Adrenal gland (tissue), 19 donors: Measurements from ENCODE around the gene KHDRBS1. TPM values are rescaled to one million over a fixed set of nuclear protein-coding genes. Genes with fewer than 3 reads are reported as not detected.

Experiments
- DNase-seq, 7 donors: peaks; one replicate each; pipeline ENCODE4 v3.0.0-alpha.2; 2019 to 2020
- H3K27ac ChIP-seq, 5 donors: fragments of 200-600 bp; sonication (generic) in 4 of 5; 1 replicate in 3 of 5; 2 replicates in 2 of 5; pipeline versions ENCODE4 v1.5.1 to v1.8.0; 2016 to 2020; ENCODE audit warnings: mild to moderate bottlenecking in 1 of 5
- H3K27me3 ChIP-seq: fragments of 200-600 bp; 2 replicates; pipeline ENCODE4 v1.8.0; 2021
- H3K36me3 ChIP-seq, 2 donors: fragments of 200-600 bp; replicated peaks in 1 of 2; 1 replicate in 1 of 2; 2 replicates in 1 of 2; pipeline versions ENCODE4 v1.5.1 to v1.8.0; 2018 to 2022
- H3K4me1 ChIP-seq, 2 donors: fragments of 200-600 bp; replicated peaks in 1 of 2; 1 replicate in 1 of 2; 2 replicates in 1 of 2; pipeline versions ENCODE4 v1.5.1 to v1.8.0; 2018 to 2021
- H3K4me3 ChIP-seq, 4 donors: fragments of 200-600 bp; sonication (generic) in 3 of 4; one replicate each; pipeline ENCODE4 v1.5.1; 2016 to 2018
- H3K9me3 ChIP-seq, 3 donors: fragments of 200-600 bp; sonication (generic) in 1 of 3; replicated peaks in 1 of 3; 1 replicate in 2 of 3; 2 replicates in 1 of 3; pipeline versions ENCODE4 v1.5.1 to v1.8.0; 2016 to 2021
- POLR2A ChIP-seq, 2 donors: fragments of 450-650 bp; IDR thresholded peaks; one replicate each; pipeline ENCODE4 v1.6.1; 2017; ENCODE audit warnings: antibody characterized with exemption in 2 of 2, mild to moderate bottlenecking in 2 of 2, moderate library complexity in 1 of 2
- WGBS, 4 donors: extraction: QIAGEN DNeasy Blood & Tissue Kit in 2 of 4; methylation state at CpG; one replicate each; pipeline versions ENCODE4 v1.1.5 to v1.1.7; 2013 to 2017; 5-methylcytosine and 5-hydroxymethylcytosine counted together
- intact Hi-C, 2 donors: fragments of 100-400 bp; cut with DNase I; formaldehyde crosslinking; loops; one replicate each; pipeline versions ENCODE4 v1.14.1 to v1.15.0; 2022 to 2023
- long read RNA-seq, 10 donors: library from polyadenylated mRNA in 3 of 10; unstranded in 2 of 10; stranded (forward) in 1 of 10; transcript quantifications; one replicate each; pipeline ENCODE4 v2.0.0 and lab custom pipeline, GENCODE V29; 2021 to 2026
- polyA plus RNA-seq, 3 donors: library from polyadenylated mRNA; stranded (reverse); fragments of 200-250 nt in 2 of 3; fragments of 350-450 nt in 1 of 3; fragmentation: Illumina TruSeq in 1 of 3; extraction: RNeasy Lipid Tissue Mini Kit (QIAGEN cat#74804) in 1 of 3; gene quantifications; one replicate each; pipeline ENCODE4 v1.2.3, GENCODE V29; 2013 to 2014
- total RNA-seq, 9 donors: library from RNA; depleted of rRNA in 4 of 9; stranded (reverse); fragments of >200 nt in 4 of 9; fragments of 120-200 nt in 1 of 9; fragmentation: NEBNext Ultra II Directional in 1 of 9; extraction: Animal tissue kit (Norgen Biotek cat#: 25700) in 1 of 9; gene quantifications; one replicate each; pipeline versions ENCODE4 v1.1.0 to v1.2.4, GENCODE V29; 2013 to 2023
- TF ChIP-seq, protein P1 (sequence below), 6 experiments: fragments of 450-650 bp in 4 of 6; fragments of 200-600 bp in 2 of 6; sonication (generic) in 1 of 6; IDR thresholded peaks; 1 replicate in 5 of 6; 2 replicates in 1 of 6; pipeline versions ENCODE4 v1.5.1 to v1.8.0; 2016 to 2021; ENCODE audit warnings: antibody characterized with exemption in 6 of 6, mild to moderate bottlenecking in 2 of 6, moderate library complexity in 1 of 6
- donor health status: healthy with polysubstance abuse.
- donor health status: Bipolar disorder and iron deficiency.
- donor health status: DM: yes; HTN: yes; CAD: no.
- donor health status: DM: no; HTN: no; CAD: no.
- donor health status: DM: no; HTN: no; CAD: no.
- donor health status: DM: yes; HTN: yes; CAD: no.

The KHDRBS1 gene, protein sequence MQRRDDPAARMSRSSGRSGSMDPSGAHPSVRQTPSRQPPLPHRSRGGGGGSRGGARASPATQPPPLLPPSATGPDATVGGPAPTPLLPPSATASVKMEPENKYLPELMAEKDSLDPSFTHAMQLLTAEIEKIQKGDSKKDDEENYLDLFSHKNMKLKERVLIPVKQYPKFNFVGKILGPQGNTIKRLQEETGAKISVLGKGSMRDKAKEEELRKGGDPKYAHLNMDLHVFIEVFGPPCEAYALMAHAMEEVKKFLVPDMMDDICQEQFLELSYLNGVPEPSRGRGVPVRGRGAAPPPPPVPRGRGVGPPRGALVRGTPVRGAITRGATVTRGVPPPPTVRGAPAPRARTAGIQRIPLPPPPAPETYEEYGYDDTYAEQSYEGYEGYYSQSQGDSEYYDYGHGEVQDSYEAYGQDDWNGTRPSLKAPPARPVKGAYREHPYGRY
- 100 to 1,000 TPM in 1 of 9 donors, 10 to 100 TPM in 8; 50.1 to 108 (median 77.1) TPM for total RNA-seq
- 10 to 100 TPM; 37.3 to 88.2 (median 43.7) TPM for polyA plus RNA-seq
- long read RNA-seq, donor 1, transcript KHDRBS1-202 (9 exons, 2,757 nt) = major isoform, 32 of 32 reads
- long read RNA-seq, donor 1, partial matches to known transcripts = 0 of 32 reads
- long read RNA-seq, donor 1, other reads (novel, unspliced or antisense) = 0 of 32 reads
- long read RNA-seq, donor 2, transcript KHDRBS1-202 (9 exons, 2,757 nt) = major isoform, 24 of 25 reads
- long read RNA-seq, donor 2, partial matches to known transcripts = 0 of 25 reads
- long read RNA-seq, donor 2, other reads (novel, unspliced or antisense) = 0 of 25 reads
- long read RNA-seq, donor 3, transcript KHDRBS1-202 (9 exons, 2,757 nt) = major isoform, 15 of 15 reads
- long read RNA-seq, donor 3, partial matches to known transcripts = 0 of 15 reads
- long read RNA-seq, donor 3, other reads (novel, unspliced or antisense) = 0 of 15 reads
- long read RNA-seq, donor 4, partial matches to known transcripts = 9 of 11 reads
- long read RNA-seq, donor 4, other reads (novel, unspliced or antisense) = 0 of 11 reads
- long read RNA-seq, donor 5, transcript KHDRBS1-203 (11 exons, 1,989 nt) = minor isoform, 5 of 219 reads
- long read RNA-seq, donor 5, transcript KHDRBS1-204 (8 exons, 1,215 nt) = minor isoform, 10 of 219 reads
- long read RNA-seq, donor 5, transcript KHDRBS1-202 (9 exons, 2,757 nt) = major isoform, 187 of 219 reads
- long read RNA-seq, donor 5, partial matches to known transcripts = 14 of 219 reads
- long read RNA-seq, donor 5, other reads (novel, unspliced or antisense) = 3 of 219 reads
- long read RNA-seq, donor 6, partial matches to known transcripts = 8 of 15 reads
- long read RNA-seq, donor 6, other reads (novel, unspliced or antisense) = 5 of 15 reads
- long read RNA-seq, donor 7, transcript KHDRBS1-202 (9 exons, 2,757 nt) = major isoform, 11 of 11 reads
- long read RNA-seq, donor 7, partial matches to known transcripts = 0 of 11 reads
- long read RNA-seq, donor 7, other reads (novel, unspliced or antisense) = 0 of 11 reads
- long read RNA-seq, donor 8, transcript KHDRBS1-202 (9 exons, 2,757 nt) = major isoform, 44 of 47 reads
- long read RNA-seq, donor 8, partial matches to known transcripts = 0 of 47 reads
- long read RNA-seq, donor 8, other reads (novel, unspliced or antisense) = 0 of 47 reads
- long read RNA-seq, donor 9, transcript KHDRBS1-202 (9 exons, 2,757 nt) = major isoform, 16 of 17 reads
- long read RNA-seq, donor 9, partial matches to known transcripts = 0 of 17 reads
- long read RNA-seq, donor 9, other reads (novel, unspliced or antisense) = 0 of 17 reads
- long read RNA-seq, donor 10, transcript KHDRBS1-202 (9 exons, 2,757 nt) = major isoform, 18 of 19 reads
- long read RNA-seq, donor 10, partial matches to known transcripts = 0 of 19 reads
- long read RNA-seq, donor 10, other reads (novel, unspliced or antisense) = 0 of 19 reads

DNA sequence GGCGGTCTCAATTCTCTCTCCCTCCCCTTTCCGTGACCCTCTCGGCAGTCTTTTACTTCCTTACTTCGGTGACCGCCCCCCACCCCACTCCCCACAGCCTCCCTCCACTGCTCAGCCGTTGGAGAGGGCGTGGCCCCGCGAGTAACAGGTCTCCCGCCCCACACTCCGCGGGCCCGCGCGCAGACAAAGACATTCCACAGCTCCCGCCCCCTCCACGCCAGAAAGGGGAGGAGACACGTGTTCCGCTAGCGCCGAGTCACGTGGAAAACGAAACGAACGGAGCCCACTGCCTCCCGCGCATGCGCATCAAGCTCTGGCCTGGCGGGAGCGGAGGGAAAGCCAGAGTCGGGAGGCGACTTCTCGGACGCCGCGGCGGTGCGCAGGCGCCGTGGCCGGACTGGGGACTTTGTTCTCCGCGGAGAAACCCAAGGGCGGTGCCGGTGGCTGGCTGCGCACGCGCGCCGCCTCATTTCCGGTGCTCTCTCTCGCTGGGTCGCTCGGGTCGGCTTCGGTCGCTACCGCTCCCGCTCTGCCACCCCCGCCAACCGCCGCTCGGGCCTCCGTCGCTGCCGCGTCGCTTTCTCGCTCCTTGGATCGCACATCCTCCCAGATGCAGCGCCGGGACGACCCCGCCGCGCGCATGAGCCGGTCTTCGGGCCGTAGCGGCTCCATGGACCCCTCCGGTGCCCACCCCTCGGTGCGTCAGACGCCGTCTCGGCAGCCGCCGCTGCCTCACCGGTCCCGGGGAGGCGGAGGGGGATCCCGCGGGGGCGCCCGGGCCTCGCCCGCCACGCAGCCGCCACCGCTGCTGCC, at the start of gene KHDRBS1:
TSS of gene KHDRBS1 (plus strand) at position 483 of the 813 bp plus-strand sequence. CDS start at position 611, 128 bp downstream.
- 0 to 2% (median 0%) methylated on average over 22 to 100 of the region's 101 CpGs for WGBS, 4 donors
- peak within 1 kb of the TSS; percentile 98 to 99 (median 99) for H3K27ac ChIP-seq
- no peaks in the 10 kb centered on the region for H3K36me3 ChIP-seq
- DNase-seq = peak; percentile 98 to 99 (median 99)
- no peaks in the 10 kb centered on the region for H3K9me3 ChIP-seq
- intact Hi-C loops = no loop called here
- H3K4me1 ChIP-seq = peaks cover 18 to 32% of the 10 kb centered on the region in 2 donors
- H3K27me3 ChIP-seq = no peaks in the 10 kb centered on the region
- peak within 1 kb of the TSS; percentile 47 to 96 (median 76) for H3K4me3 ChIP-seq
- peak; percentile 70 to 88 for TF ChIP-seq POLR2A (IDR thresholded peaks at IDR 0.05)
- TF ChIP-seq, protein P1, sequence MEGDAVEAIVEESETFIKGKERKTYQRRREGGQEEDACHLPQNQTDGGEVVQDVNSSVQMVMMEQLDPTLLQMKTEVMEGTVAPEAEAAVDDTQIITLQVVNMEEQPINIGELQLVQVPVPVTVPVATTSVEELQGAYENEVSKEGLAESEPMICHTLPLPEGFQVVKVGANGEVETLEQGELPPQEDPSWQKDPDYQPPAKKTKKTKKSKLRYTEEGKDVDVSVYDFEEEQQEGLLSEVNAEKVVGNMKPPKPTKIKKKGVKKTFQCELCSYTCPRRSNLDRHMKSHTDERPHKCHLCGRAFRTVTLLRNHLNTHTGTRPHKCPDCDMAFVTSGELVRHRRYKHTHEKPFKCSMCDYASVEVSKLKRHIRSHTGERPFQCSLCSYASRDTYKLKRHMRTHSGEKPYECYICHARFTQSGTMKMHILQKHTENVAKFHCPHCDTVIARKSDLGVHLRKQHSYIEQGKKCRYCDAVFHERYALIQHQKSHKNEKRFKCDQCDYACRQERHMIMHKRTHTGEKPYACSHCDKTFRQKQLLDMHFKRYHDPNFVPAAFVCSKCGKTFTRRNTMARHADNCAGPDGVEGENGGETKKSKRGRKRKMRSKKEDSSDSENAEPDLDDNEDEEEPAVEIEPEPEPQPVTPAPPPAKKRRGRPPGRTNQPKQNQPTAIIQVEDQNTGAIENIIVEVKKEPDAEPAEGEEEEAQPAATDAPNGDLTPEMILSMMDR (IDR thresholded peaks at IDR 0.05) = no peak

DNA sequence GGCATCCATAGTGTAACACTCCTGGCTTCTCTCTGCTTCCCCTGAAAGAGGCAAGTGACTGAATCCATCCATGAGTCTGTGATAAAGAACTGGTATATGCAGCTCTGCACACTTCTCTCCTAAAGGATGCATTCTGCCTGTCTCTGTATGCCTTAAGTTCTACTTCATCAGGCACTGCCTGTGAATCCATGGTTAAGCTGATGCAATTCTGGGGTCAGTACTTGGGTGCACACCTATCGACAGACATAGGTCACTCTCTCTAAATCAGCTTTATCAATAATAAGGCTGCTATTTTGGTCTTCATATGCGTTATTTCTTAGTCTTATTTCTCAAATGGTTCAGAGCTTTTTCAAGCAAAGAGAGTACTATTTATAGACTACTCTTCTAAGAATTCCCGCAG, 42.8 kb upstream of the KHDRBS1 start:
- 73 to 85% (median 78%) methylated on average over 3 of the region's 3 CpGs for WGBS, 4 donors

DNA sequence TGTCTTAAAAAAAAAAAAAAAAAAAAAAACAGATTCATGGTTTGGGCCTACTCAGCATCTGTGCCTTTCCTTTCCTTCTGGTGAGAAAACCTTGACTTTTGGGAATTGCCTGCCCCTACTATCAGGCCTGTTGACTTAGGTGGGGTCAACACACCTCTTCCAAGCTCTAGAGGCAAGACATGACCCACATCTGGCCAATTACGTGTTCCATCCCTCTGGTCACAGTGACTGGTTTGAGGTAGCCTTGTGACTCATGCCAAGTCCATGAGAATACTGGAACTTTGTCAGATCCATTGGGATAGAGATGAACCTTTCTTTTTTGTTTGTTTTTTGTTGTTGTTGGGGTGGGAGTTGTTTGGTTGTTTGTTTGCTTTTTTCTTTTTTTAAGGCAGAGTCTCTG, 37.3 kb upstream of the KHDRBS1 start:
- Histone ChIP-seq H3K9me3 (no peaks in the 10 kb centered on the region), H3K36me3 (no peaks in the 10 kb centered on the region), H3K4me1 (no peaks in the 10 kb centered on the region), H3K27ac (no peak overlapping the region), H3K27me3 (no peaks in the 10 kb centered on the region), H3K4me3 (no peak overlapping the region)
- no peak for TF ChIP-seq POLR2A (IDR thresholded peaks at IDR 0.05)
- TF ChIP-seq, protein P1 (IDR thresholded peaks at IDR 0.05) = no peak
- peak in 6 of 7 donors; percentile 33 to 70 (median 49) for DNase-seq
- 40 to 57% (median 51%) methylated on average over 1 of the region's 1 CpG for WGBS, 4 donors
- intact Hi-C loops = no loop called here

More for the DNA sequence above, 42.8 kb upstream of the KHDRBS1 start:
- H3K27ac ChIP-seq = no peak overlapping the region
- H3K4me1 ChIP-seq = no peaks in the 10 kb centered on the region
- H3K36me3 ChIP-seq = no peaks in the 10 kb centered on the region
- DNase-seq = no peak
- intact Hi-C loops = no loop called here
- H3K9me3 ChIP-seq = no peaks in the 10 kb centered on the region
- H3K27me3 ChIP-seq = no peaks in the 10 kb centered on the region
- TF ChIP-seq, protein P1 (IDR thresholded peaks at IDR 0.05) = no peak
- TF ChIP-seq POLR2A (IDR thresholded peaks at IDR 0.05) = no peak
- no peak overlapping the region for H3K4me3 ChIP-seq
